HUES48 (cell line): ENCODE measurements around the gene NRDC.

Experiments used
- H3K27ac ChIP-seq: one replicate; pipeline ENCODE4 v1.7.0; 2013; ENCODE audit warnings: low read depth, low read length, inconsistent platforms
- H3K27me3 ChIP-seq: 2 replicates; pipeline ENCODE4 v1.6.1; 2013; ENCODE audit warnings: mild to moderate bottlenecking, low read length; ENCODE audit not compliant: control insufficient read depth, insufficient read depth
- H3K36me3 ChIP-seq: 2 replicates; pipeline ENCODE4 v1.6.1; 2013; ENCODE audit warnings: low read length; ENCODE audit not compliant: control insufficient read depth, insufficient read depth
- H3K4me1 ChIP-seq: 2 replicates; pipeline ENCODE4 v1.6.1; 2013; ENCODE audit warnings: mild to moderate bottlenecking, low read length; ENCODE audit not compliant: control insufficient read depth, insufficient read depth
- H3K4me3 ChIP-seq: 2 replicates; pipeline ENCODE4 v1.5.1; 2013; ENCODE audit warnings: mild to moderate bottlenecking, low read depth, low read length
- H3K9ac ChIP-seq: 2 replicates; pipeline ENCODE4 v1.6.1; 2013; ENCODE audit warnings: mild to moderate bottlenecking, low read depth, low read length, moderate library complexity
- H3K9me3 ChIP-seq: 2 replicates; pipeline ENCODE4 v1.6.1; 2013; ENCODE audit warnings: low read length; ENCODE audit not compliant: control insufficient read depth, insufficient read depth

Gene NRDC

DNA sequence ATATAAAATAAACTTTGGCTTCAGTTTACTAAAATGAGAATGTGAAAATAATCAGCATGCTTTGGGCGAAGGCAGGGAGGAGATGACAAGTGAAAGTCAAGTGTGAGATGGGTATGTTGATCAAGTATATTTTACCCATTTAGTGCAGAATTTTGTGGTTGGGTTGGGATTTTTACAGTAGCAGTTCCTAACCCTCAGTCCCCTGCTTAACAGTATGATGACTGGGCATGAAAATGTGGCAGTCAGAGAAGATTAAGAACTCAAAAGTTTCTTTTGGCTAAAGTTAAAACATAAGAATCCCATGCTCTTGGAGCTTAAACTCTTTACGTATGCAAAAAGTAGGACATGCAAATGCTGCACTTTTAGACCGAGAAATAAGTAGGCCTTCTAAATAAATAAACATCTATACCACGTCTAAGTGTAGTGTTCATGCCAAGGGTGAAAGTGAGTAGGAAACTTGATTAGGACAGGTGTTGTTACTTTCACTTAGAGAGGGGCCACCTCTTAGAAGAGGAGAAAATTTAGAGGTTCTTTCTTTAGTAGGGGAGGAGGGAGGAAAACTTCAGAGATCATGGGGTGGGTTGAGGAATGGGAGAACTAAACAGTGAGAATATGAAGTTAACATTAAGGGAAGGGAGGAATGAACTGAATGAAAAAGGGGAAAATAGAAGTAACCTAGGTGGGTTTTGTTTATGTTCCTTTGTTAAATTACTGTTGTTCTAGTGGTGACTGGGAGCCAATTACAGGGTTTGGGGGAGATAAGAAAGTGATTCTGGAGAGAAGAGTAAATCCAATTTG lies 133.8 kb downstream of the NRDC start:
- no peaks in the 10 kb centered on the region for H3K27me3 ChIP-seq
- H3K9ac ChIP-seq, result no peak overlapping the region
- no peaks in the 10 kb centered on the region for H3K9me3 ChIP-seq
- H3K4me3 ChIP-seq, result no peak overlapping the region
- H3K27ac ChIP-seq, result no peak overlapping the region
- peaks cover 10% of the 10 kb centered on the region for H3K4me1 ChIP-seq
- H3K36me3 ChIP-seq, result peaks cover 17% of the 10 kb centered on the region

DNA sequence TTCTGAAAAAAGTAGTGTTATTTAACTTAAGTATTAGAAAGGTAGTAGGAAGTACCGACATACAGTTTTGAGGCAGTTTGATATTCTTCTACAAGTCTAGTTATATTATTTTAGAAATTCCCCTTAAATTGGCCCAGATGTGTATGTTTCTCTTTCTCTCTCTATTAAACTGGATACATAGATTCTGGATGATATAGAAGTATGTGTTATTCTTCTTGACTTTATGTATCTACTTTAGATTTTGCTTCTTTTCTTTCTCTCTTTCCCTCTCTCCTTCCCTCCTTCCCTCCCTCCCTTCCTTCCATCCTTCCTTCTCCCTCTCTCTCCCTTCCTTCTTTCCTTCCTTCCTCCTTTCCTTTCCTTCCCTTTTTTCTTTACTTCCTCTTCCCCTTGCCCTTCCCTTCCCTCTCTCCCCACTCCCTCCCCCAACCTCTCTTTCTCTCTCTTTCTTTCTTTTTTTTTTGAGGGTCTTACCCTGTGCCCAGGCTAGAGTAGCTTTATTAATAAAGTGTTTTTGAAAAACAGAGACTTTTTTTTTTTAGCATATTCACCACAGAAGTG lies 137.3 kb downstream of the NRDC start:
- no peak overlapping the region for H3K4me3 ChIP-seq

DNA sequence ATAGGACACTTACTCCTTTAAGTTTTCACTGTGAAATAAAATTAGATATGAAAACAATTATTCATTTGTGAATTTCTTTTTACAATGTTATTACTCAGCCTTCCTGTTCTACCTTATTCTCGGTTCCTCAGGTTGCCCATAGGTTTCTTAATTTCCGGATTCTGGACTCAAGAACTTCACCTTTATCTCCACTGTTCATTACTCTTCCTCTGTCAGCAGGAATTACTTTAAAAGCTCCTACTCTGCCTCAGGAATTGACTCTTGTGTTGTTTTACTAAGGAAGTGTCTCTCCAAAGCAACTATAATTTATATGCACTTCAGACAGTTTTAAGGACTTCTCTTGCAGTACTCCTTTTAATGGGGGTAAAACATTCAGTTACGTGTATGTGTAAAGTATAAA lies 137.9 kb downstream of the NRDC start:
- no peaks in the 10 kb centered on the region for H3K9me3 ChIP-seq
- H3K4me1 ChIP-seq, result peaks cover 16% of the 10 kb centered on the region
- H3K9ac ChIP-seq, result no peak overlapping the region
- no peak overlapping the region for H3K27ac ChIP-seq
- no peaks in the 10 kb centered on the region; the same call in 1 of the 2 replicates for H3K36me3 ChIP-seq
- H3K27me3 ChIP-seq, result no peaks in the 10 kb centered on the region
- no peak overlapping the region for H3K4me3 ChIP-seq

More for the DNA sequence above, 137.3 kb downstream of the NRDC start:
- Histone ChIP-seq H3K36me3 (no peaks in the 10 kb centered on the region; the same call in 1 of the 2 replicates), H3K4me1 (peaks cover 16% of the 10 kb centered on the region), H3K27me3 (no peaks in the 10 kb centered on the region), H3K27ac (no peak overlapping the region), H3K9ac (no peak overlapping the region), H3K9me3 (no peaks in the 10 kb centered on the region)
